Mucosa of stomach (tissue), 1 donor: ENCODE data around the gene PKD2.
"Not testable (repeated sequence)": the region's sequence is repeated elsewhere in the genome, so short reads cannot be mapped to it uniquely, and the experiment has no call there.

ENCODE experiments used
- H3K27me3 ChIP-seq: one replicate; pipeline ENCODE4 v1.7.0; 2013; ENCODE audit warnings: mild to moderate bottlenecking, low read length; ENCODE audit not compliant: control insufficient read depth, insufficient read depth
- H3K36me3 ChIP-seq: one replicate; pipeline ENCODE4 v1.7.0; 2013; ENCODE audit warnings: low read length; ENCODE audit not compliant: control insufficient read depth, insufficient read depth
- H3K4me1 ChIP-seq: one replicate; pipeline ENCODE4 v1.7.0; 2013; ENCODE audit warnings: mild to moderate bottlenecking, low read length; ENCODE audit not compliant: control insufficient read depth, insufficient read depth
- H3K4me3 ChIP-seq: one replicate; pipeline ENCODE4 v1.7.0; 2013; ENCODE audit warnings: low read length
- H3K9ac ChIP-seq: one replicate; pipeline ENCODE4 v1.7.0; 2013; ENCODE audit warnings: mild to moderate bottlenecking, low read length, moderate library complexity
- H3K9me3 ChIP-seq: one replicate; pipeline ENCODE4 v1.7.0; 2013; ENCODE audit warnings: mild to moderate bottlenecking, low read length, moderate library complexity; ENCODE audit not compliant: control insufficient read depth
- donor health status: Pancreatic carcinoma.

The PKD2 gene

DNA sequence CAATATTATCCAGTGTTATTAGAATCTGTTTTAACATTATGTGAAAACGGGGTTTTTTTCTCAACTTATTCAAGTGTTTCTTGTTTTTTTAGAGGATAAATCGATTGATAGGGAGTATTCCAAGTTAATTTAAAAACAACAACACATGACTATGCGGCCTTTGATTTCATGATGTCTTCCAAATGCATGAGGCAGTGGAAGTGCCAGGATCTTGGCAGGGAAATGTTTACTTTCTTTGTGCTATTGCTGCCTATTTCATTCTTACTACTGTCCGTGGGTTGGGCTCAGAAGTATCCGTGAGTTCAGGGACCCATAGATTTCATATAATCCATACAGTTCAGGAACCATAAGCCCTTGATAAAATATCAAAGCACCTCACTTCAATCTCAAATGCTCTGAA is 86.4 kb downstream of the PKD2 start:
- Histone ChIP-seq H3K9ac (no peak overlapping the region), H3K36me3 (no peaks in the 10 kb centered on the region), H3K4me3 (no peak overlapping the region), H3K9me3 (no peaks in the 10 kb centered on the region), H3K4me1 (peaks cover 6% of the 10 kb centered on the region), H3K27me3 (no peaks in the 10 kb centered on the region)

DNA sequence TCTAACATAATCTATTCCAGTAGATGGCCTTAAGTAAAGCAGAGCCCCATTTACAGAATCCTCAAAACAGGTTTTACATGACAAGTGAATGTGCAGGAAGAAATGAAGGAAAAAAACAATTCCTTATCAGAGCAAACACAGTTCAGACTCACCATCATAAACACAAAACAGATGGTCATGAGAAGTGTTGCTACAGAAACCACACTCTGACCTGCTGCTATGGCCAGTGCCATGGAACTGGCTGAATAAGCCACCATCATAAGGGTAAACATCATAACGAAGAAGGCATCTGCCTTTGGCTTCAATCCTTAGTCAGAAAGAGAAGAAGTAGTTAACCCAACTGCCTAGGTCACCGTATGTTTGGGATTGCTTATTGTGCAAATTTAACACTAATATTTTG is 89.9 kb downstream of the PKD2 start:
- Histone ChIP-seq H3K4me3 (no peak overlapping the region), H3K27me3 (no peaks in the 10 kb centered on the region), H3K4me1 (peaks cover 6% of the 10 kb centered on the region), H3K9me3 (no peaks in the 10 kb centered on the region), H3K36me3 (no peaks in the 10 kb centered on the region), H3K9ac (no peak overlapping the region)

DNA sequence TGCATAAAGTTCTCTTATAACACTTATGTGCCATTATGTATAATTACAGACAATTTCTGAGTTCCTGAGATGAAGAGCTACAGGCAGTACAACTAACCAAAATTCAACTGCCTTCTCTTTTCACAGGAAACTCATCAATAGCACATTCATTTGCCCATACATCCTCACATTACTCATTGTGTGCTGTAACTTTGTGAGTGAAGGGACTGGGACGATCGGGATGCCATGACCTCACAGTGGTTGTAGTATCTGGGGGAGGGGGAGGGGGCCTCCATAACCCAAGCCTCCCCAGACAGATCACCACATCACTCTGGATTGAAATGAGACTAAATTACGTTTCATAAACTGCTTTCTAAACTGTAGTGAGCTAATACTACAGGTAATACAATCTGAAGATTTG is 90.3 kb downstream of the PKD2 start:
- Histone ChIP-seq H3K27me3 (no peaks in the 10 kb centered on the region), H3K4me3 (no peak overlapping the region), H3K36me3 (no peaks in the 10 kb centered on the region), H3K9me3 (no peaks in the 10 kb centered on the region), H3K9ac (no peak overlapping the region), H3K4me1 (peaks cover 6% of the 10 kb centered on the region)

DNA sequence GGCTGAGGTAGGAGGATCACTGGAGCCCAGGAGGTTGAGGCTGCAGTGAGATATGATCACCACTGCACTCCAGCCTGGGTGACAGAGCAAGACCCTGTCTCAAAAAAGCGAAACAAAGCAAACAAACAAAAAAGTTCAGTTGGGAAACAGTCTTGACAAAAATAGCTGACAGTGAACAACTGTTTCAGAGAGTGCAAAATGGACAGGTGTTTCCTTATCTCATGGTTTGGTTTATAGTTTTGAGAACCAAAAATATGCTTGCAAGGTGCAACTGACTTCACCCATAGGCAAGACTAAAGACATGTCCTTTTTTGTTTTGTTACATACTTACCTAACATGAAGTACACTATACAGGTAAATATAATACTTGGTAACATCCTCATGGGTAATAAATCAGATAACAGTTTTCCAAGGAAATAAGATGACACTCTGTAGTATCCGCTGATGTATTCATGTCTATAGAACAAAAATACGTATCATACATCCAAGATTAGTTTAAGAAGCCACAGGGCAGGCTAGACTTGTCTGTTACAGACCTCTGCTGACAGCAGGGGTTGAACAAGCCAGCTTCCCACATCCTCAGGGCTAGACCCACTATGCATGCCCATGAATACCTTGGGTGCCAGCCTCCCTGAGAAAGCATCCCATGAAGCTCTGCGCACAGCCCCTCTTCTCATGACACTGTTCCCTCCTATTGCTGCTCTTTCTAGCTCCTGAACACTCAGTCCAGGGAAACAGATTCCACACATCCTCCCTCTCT is 91.7 kb downstream of the PKD2 start:
- Histone ChIP-seq H3K27me3 (no peaks in the 10 kb centered on the region), H3K4me1 (peaks cover 6% of the 10 kb centered on the region), H3K4me3 (no peak overlapping the region), H3K9ac (no peak overlapping the region), H3K36me3 (no peaks in the 10 kb centered on the region), H3K9me3 (no peaks in the 10 kb centered on the region)

DNA sequence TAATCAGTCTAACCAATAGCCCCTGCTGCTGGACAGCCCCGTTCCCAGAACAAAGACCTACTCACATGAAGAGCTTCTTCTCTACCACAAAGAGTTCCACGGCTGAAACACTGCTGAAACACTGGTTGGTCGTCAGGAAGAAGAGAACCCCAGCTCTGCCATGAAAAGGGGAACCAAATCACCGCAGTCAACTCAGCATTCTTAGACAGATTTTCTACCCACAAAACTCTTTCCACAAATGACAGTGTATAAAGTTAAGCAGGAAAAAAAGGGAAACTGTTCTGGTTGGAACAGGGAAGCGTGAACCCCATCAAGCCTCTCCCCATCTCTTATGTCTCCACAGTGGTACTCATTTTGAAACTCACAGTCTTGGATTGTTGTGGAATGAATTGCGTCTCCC is 93.7 kb downstream of the PKD2 start:
- Histone ChIP-seq H3K9me3 (no peaks in the 10 kb centered on the region), H3K36me3 (no peaks in the 10 kb centered on the region), H3K4me1 (peaks cover 14% of the 10 kb centered on the region), H3K9ac (no peak overlapping the region), H3K4me3 (no peak overlapping the region), H3K27me3 (no peaks in the 10 kb centered on the region)

DNA sequence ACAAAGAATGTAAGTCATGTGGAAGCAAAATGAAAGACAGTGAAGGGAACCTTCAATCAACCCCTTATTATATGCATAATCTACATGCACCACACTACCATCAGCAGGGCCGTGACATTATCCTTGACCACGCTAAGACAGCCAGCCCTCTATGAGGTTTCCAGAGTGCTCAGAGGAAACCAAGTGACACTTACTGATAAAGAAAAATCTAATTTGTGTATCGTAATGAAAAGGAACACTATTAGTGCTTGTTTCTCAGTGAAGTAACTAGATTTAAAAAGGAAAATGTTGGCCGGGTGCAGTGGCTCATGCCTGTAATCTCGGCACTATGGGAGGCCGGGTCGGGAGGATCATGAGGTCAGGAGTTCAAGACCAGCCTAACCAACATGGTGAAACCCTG is 94.6 kb downstream of the PKD2 start:
- Histone ChIP-seq H3K4me1 (peaks cover 14% of the 10 kb centered on the region), H3K36me3 (no peaks in the 10 kb centered on the region), H3K27me3 (no peaks in the 10 kb centered on the region), H3K4me3 (no peak overlapping the region), H3K9ac (no peak overlapping the region), H3K9me3 (no peaks in the 10 kb centered on the region)

DNA sequence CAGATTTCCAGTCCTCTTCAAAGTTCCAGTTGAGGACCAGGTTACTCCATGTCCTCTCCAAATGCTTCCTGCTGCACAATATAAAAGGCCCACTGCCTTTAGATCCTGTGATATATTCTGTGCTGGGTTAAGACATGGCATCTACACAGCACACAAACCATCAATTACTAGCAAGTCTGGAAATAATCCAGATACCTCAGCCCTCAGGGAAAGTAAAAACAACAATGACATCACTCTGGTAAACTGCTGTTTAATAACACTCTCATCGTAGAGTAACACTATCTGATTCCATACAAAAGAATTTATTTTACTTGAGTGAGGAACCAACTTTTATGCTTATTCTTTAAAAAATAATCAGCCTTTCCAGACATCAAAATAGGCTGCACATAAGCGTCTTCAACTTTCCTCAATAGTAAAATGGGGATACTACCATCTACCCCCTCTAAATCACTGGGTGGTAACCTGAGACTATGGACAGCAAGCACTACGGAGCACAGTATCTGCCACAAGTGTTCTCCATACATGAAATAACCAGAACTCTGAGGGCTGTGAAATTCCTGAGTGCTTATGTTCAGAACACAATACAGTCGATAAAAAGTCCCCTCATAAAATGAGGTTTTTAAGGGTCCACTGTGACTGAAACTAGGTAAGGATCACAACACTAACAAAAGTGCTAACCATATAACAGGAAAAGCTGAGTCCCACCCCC is 97.6 kb downstream of the PKD2 start:
- H3K27me3 ChIP-seq = no peaks in the 10 kb centered on the region
- H3K9ac ChIP-seq = no peak overlapping the region
- H3K9me3 ChIP-seq = no peaks in the 10 kb centered on the region
- H3K4me3 ChIP-seq = no peak overlapping the region
- H3K4me1 ChIP-seq = peaks cover 20% of the 10 kb centered on the region
- H3K36me3 ChIP-seq = no peaks in the 10 kb centered on the region

DNA sequence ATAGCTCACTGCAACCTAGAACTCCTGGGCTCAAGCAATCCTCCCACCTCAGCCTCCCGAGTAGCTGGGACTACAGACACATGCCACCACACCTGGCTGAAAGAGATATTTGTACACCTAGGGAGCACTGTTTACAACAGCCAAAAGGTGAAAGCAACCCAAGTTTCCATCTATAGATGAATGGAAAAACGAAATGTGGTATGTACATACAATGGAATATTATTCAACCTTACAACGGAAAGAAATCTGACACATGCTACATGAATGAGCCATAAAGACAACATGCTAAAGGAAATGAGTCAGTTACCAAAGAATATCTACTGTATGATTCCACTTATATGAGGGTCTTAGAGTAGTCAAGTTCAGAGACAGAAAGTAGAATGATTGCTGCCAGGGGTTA is 98.8 kb downstream of the PKD2 start:
- H3K4me1 ChIP-seq = peaks cover 27% of the 10 kb centered on the region

DNA sequence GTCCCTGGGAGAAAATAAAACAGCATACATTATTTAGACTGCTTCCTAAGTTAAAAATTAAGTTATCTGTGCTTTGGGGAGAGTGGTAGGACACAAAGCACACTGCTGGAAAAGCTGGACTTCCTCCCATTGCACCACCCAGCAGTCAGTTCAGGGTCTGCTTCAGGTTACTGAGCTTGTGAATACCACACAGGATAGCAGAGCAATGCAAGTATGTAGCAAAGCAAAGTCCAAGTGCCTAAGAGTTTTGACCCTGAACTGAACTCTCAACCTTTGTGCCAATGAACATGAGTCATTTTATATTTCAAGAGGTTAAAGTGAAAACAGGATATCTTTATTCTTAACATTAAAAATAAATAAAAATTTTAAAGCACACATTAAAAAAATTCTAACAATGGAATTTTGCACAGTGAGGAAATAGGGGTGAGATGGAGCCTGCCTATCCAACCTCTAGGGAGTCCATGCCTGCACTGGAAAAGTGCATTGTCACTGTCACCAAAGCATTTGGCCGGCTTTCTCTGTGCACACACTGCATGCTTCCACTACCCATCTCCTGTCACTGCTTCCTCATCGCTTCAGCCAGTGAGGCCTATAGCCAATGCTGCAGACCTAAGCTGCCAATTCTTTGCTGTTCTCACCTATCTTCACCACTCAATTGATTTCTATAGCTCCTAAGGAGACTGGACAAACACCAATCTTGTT is 100.1 kb downstream of the PKD2 start:
- peaks cover 27% of the 10 kb centered on the region for H3K4me1 ChIP-seq
- H3K9ac ChIP-seq = no peak overlapping the region
- no peaks in the 10 kb centered on the region for H3K27me3 ChIP-seq
- H3K4me3 ChIP-seq = no peak overlapping the region
- H3K36me3 ChIP-seq = no peaks in the 10 kb centered on the region
- no peaks in the 10 kb centered on the region for H3K9me3 ChIP-seq

More for the DNA sequence above, 98.8 kb downstream of the PKD2 start:
- Histone ChIP-seq H3K9me3 (no peaks in the 10 kb centered on the region), H3K4me3 (no peak overlapping the region), H3K9ac (no peak overlapping the region), H3K27me3 (no peaks in the 10 kb centered on the region), H3K36me3 (no peaks in the 10 kb centered on the region)

DNA sequence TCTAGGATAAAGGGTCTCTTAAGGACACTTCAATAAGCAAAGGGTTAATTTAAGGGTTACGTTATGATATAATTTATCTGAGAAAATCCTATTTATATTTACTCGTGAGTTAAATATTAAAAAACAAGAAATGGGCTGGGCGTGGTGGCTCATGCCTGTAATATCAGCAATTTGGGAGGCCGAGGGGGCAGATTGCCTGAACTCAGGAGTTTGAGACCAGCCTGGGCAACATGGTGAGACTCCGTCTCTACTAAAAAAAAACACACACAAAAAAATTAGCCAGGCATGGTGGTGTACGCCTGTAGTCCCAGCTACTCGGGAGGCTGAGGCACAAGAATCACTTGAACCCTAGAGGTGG is 100.7 kb downstream of the PKD2 start:
- H3K4me1 ChIP-seq = peaks cover 27% of the 10 kb centered on the region
- H3K27me3 ChIP-seq, H3K9me3 ChIP-seq, H3K4me3 ChIP-seq, H3K9ac ChIP-seq, H3K36me3 ChIP-seq: not testable (repeated sequence)

DNA sequence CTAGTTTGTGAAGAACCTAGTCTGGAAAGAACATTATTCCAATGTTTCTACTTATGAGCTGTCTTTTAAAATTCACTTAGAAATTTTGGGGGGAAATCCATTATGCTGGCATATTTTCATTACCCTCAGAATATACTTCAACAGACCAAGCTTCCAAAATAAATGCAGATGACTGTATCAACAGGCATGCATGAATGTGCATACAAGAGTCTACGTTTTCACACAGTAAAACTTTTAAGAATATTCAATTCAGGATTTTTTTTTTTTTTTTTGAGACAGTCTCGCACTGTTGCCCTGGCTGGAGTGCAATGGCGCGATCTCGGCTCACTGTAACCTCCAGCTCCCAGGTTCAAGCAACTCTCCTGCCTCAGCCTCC is 101.3 kb downstream of the PKD2 start:
- Histone ChIP-seq H3K4me3 (no peak overlapping the region), H3K9ac (no peak overlapping the region), H3K36me3 (no peaks in the 10 kb centered on the region), H3K4me1 (peaks cover 27% of the 10 kb centered on the region), H3K27me3 (no peaks in the 10 kb centered on the region), H3K9me3 (no peaks in the 10 kb centered on the region)

DNA sequence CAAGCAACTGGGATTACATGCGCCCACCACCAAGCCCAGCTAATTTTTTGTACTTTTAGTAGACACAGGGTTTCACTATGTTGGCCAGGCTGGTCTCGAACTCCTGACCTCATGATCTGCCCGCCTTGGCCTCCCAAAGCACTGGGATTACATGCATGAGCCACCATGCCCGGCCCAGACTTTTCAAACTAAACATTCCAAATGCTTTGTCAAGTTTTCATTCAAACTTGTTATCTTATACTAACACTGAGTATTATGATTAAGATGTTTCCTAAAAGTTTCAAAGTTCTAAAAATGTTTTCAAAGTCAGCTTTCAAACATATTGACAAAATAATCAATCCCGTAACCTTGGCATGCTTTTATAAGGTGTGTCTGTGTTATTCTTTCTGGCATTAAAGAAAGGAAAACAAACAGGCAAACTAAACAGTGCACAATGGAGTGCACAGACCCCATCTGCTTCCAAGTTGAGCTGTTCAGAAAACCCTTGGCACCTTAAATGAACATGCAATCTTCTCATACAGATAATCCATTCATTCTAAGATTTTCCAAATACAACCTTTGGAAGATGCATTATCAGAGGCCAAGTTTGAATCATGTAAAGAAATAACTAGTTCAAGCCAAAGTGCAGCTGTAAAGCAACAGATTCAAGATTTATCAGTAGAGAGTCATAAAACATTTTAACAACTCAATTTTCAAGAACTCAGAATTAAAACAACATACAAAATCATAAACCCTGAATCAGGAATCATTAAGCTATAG is 101.9 kb downstream of the PKD2 start:
- H3K36me3 ChIP-seq = no peaks in the 10 kb centered on the region
- peaks cover 27% of the 10 kb centered on the region for H3K4me1 ChIP-seq

More for the DNA sequence above, 101.9 kb downstream of the PKD2 start:
- H3K9me3 ChIP-seq = no peaks in the 10 kb centered on the region
- no peaks in the 10 kb centered on the region for H3K27me3 ChIP-seq
- no peak overlapping the region for H3K9ac ChIP-seq
- no peak overlapping the region for H3K4me3 ChIP-seq
